Measurements from ENCODE around the gene STH.
"Not testable (repeated sequence)": the region's sequence is repeated elsewhere in the genome, so short reads cannot be mapped to it uniquely, and the experiment has no call there.

The STH gene

GRCh38 chr17:45956746-45957145, 42.3 kb upstream of the STH start:
- H3K4me3 ChIP-seq (ENCODE audit: low read depth, low read length); H3K4me1 ChIP-seq (ENCODE audit: control insufficient read depth, insufficient read depth, low read length, unreplicated experiment); H3K79me2 ChIP-seq (ENCODE audit: control insufficient read depth, insufficient read depth, low read length, unreplicated experiment); H2AFZ ChIP-seq (ENCODE audit: low read length, unreplicated experiment); H3K36me3 ChIP-seq (ENCODE audit: insufficient read depth, low read length); H3K27ac ChIP-seq (ENCODE audit: low read depth, low read length): not testable (repeated sequence)
- peaks cover 36% of the 10 kb centered on the region for H3K27me3 ChIP-seq (ENCODE audit: insufficient read depth, low read length)

- Histone ChIP-seq H2AFZ (ENCODE audit: low read length, unreplicated experiment) (no peak overlapping the region), H3K4me3 (ENCODE audit: low read depth, low read length) (no peak overlapping the region), H3K4me1 (ENCODE audit: control insufficient read depth, insufficient read depth, low read length, unreplicated experiment) (no peaks in the 10 kb centered on the region), H3K36me3 (ENCODE audit: insufficient read depth, low read length) (no peaks in the 10 kb centered on the region), H3K79me2 (ENCODE audit: control insufficient read depth, insufficient read depth, low read length, unreplicated experiment) (no peaks in the 10 kb centered on the region), H3K27ac (ENCODE audit: low read depth, low read length) (no peak overlapping the region), H3K27me3 (ENCODE audit: insufficient read depth, low read length) (peaks cover 22% of the 10 kb centered on the region)
Measured at GRCh38 chr17:45958307-45958706, 40.7 kb upstream of the STH start.

- no peaks in the 10 kb centered on the region for H3K4me1 ChIP-seq (ENCODE audit: control insufficient read depth, insufficient read depth, low read length, unreplicated experiment)
- H3K27ac ChIP-seq (ENCODE audit: low read depth, low read length) = no peak overlapping the region
- H3K36me3 ChIP-seq (ENCODE audit: insufficient read depth, low read length) = no peaks in the 10 kb centered on the region
- H3K27me3 ChIP-seq (ENCODE audit: insufficient read depth, low read length) = peaks cover 17% of the 10 kb centered on the region
- H2AFZ ChIP-seq (ENCODE audit: low read length, unreplicated experiment) = no peak overlapping the region
- H3K79me2 ChIP-seq (ENCODE audit: control insufficient read depth, insufficient read depth, low read length, unreplicated experiment) = no peaks in the 10 kb centered on the region
- H3K4me3 ChIP-seq (ENCODE audit: low read depth, low read length) = no peak overlapping the region
Measured at GRCh38 chr17:45958994-45959665, 39.9 kb upstream of the STH start.

- no peak overlapping the region for H3K4me3 ChIP-seq (ENCODE audit: low read depth, low read length)
- H2AFZ ChIP-seq (ENCODE audit: low read length, unreplicated experiment) = no peak overlapping the region
- H3K4me1 ChIP-seq (ENCODE audit: control insufficient read depth, insufficient read depth, low read length, unreplicated experiment) = no peaks in the 10 kb centered on the region
- no peaks in the 10 kb centered on the region for H3K79me2 ChIP-seq (ENCODE audit: control insufficient read depth, insufficient read depth, low read length, unreplicated experiment)
- H3K36me3 ChIP-seq (ENCODE audit: insufficient read depth, low read length) = no peaks in the 10 kb centered on the region
- no peak overlapping the region for H3K27ac ChIP-seq (ENCODE audit: low read depth, low read length)
- peaks cover 20% of the 10 kb centered on the region for H3K27me3 ChIP-seq (ENCODE audit: insufficient read depth, low read length)
Measured at GRCh38 chr17:45960311-45960710, 38.7 kb upstream of the STH start.

GRCh38 chr17:45961206-45961605, 37.8 kb upstream of the STH start:
- Histone ChIP-seq H2AFZ (ENCODE audit: low read length, unreplicated experiment) (no peak overlapping the region), H3K27ac (ENCODE audit: low read depth, low read length) (no peak overlapping the region), H3K4me3 (ENCODE audit: low read depth, low read length) (no peak overlapping the region), H3K36me3 (ENCODE audit: insufficient read depth, low read length) (no peaks in the 10 kb centered on the region), H3K27me3 (ENCODE audit: insufficient read depth, low read length) (peaks cover 28% of the 10 kb centered on the region), H3K79me2 (ENCODE audit: control insufficient read depth, insufficient read depth, low read length, unreplicated experiment) (no peaks in the 10 kb centered on the region), H3K4me1 (ENCODE audit: control insufficient read depth, insufficient read depth, low read length, unreplicated experiment) (no peaks in the 10 kb centered on the region)

GRCh38 chr17:45962221-45962972, 36.7 kb upstream of the STH start:
- Histone ChIP-seq H3K27me3 (ENCODE audit: insufficient read depth, low read length) (peaks cover 38% of the 10 kb centered on the region), H3K4me1 (ENCODE audit: control insufficient read depth, insufficient read depth, low read length, unreplicated experiment) (no peaks in the 10 kb centered on the region), H2AFZ (ENCODE audit: low read length, unreplicated experiment) (no peak overlapping the region), H3K27ac (ENCODE audit: low read depth, low read length) (no peak overlapping the region), H3K4me3 (ENCODE audit: low read depth, low read length) (no peak overlapping the region), H3K36me3 (ENCODE audit: insufficient read depth, low read length) (no peaks in the 10 kb centered on the region), H3K79me2 (ENCODE audit: control insufficient read depth, insufficient read depth, low read length, unreplicated experiment) (no peaks in the 10 kb centered on the region)

GRCh38 chr17:45963283-45963682, 35.8 kb upstream of the STH start:
- Histone ChIP-seq H3K27me3 (ENCODE audit: insufficient read depth, low read length) (peaks cover 45% of the 10 kb centered on the region), H3K36me3 (ENCODE audit: insufficient read depth, low read length) (no peaks in the 10 kb centered on the region), H2AFZ (ENCODE audit: low read length, unreplicated experiment) (no peak overlapping the region), H3K79me2 (ENCODE audit: control insufficient read depth, insufficient read depth, low read length, unreplicated experiment) (no peaks in the 10 kb centered on the region), H3K4me3 (ENCODE audit: low read depth, low read length) (no peak overlapping the region), H3K27ac (ENCODE audit: low read depth, low read length) (no peak overlapping the region), H3K4me1 (ENCODE audit: control insufficient read depth, insufficient read depth, low read length, unreplicated experiment) (no peaks in the 10 kb centered on the region)

GRCh38 chr17:45963889-45964288, 35.2 kb upstream of the STH start:
- Histone ChIP-seq H3K36me3 (ENCODE audit: insufficient read depth, low read length) (no peaks in the 10 kb centered on the region), H3K4me1 (ENCODE audit: control insufficient read depth, insufficient read depth, low read length, unreplicated experiment) (no peaks in the 10 kb centered on the region), H3K4me3 (ENCODE audit: low read depth, low read length) (no peak overlapping the region)

GRCh38 chr17:45964634-45965033, 34.4 kb upstream of the STH start:
- no peaks in the 10 kb centered on the region for H3K79me2 ChIP-seq (ENCODE audit: control insufficient read depth, insufficient read depth, low read length, unreplicated experiment)
- H3K4me3 ChIP-seq (ENCODE audit: low read depth, low read length) = no peak overlapping the region
- H2AFZ ChIP-seq (ENCODE audit: low read length, unreplicated experiment) = no peak overlapping the region
- peaks cover 57% of the 10 kb centered on the region for H3K27me3 ChIP-seq (ENCODE audit: insufficient read depth, low read length)
- H3K36me3 ChIP-seq (ENCODE audit: insufficient read depth, low read length) = no peaks in the 10 kb centered on the region
- no peaks in the 10 kb centered on the region for H3K4me1 ChIP-seq (ENCODE audit: control insufficient read depth, insufficient read depth, low read length, unreplicated experiment)
- no peak overlapping the region for H3K27ac ChIP-seq (ENCODE audit: low read depth, low read length)

More at GRCh38 chr17:45963889-45964288, 35.2 kb upstream of the STH start:
- H2AFZ ChIP-seq (ENCODE audit: low read length, unreplicated experiment) = no peak overlapping the region
- H3K27ac ChIP-seq (ENCODE audit: low read depth, low read length) = no peak overlapping the region
- no peaks in the 10 kb centered on the region for H3K79me2 ChIP-seq (ENCODE audit: control insufficient read depth, insufficient read depth, low read length, unreplicated experiment)
- peaks cover 51% of the 10 kb centered on the region for H3K27me3 ChIP-seq (ENCODE audit: insufficient read depth, low read length)

GRCh38 chr17:45965812-45966211, 33.2 kb upstream of the STH start:
- Histone ChIP-seq H3K27me3 (ENCODE audit: insufficient read depth, low read length) (peaks cover 60% of the 10 kb centered on the region), H3K36me3 (ENCODE audit: insufficient read depth, low read length) (no peaks in the 10 kb centered on the region), H3K4me1 (ENCODE audit: control insufficient read depth, insufficient read depth, low read length, unreplicated experiment) (no peaks in the 10 kb centered on the region), H2AFZ (ENCODE audit: low read length, unreplicated experiment) (no peak overlapping the region), H3K27ac (ENCODE audit: low read depth, low read length) (no peak overlapping the region), H3K4me3 (ENCODE audit: low read depth, low read length) (no peak overlapping the region), H3K79me2 (ENCODE audit: control insufficient read depth, insufficient read depth, low read length, unreplicated experiment) (no peaks in the 10 kb centered on the region)
